GM12878 (cell line): Measurements from ENCODE around the gene DUS4L. TPM values are rescaled to one million over a fixed set of nuclear protein-coding genes. Genes with fewer than 3 reads are reported as not detected.

Experiments used
- BHLHE40 ChIP-seq, 2 experiments: fragments of 450-650 bp in 1 of 2; IDR thresholded peaks; 2 replicates each; pipeline ENCODE4 v1.6.1; 2011 to 2017; ENCODE audit warnings: low read depth in 2 of 2, borderline replicate concordance in 1 of 2, improper control_type of control experiment in 1 of 2, low read length in 1 of 2, mild to moderate bottlenecking in 1 of 2
- CHD2 ChIP-seq: IDR thresholded peaks from 2 replicates; pipeline ENCODE4 v1.6.1; 2011; ENCODE audit warnings: low read depth, low read length, improper control_type of control experiment, borderline replicate concordance
- FOS ChIP-seq: IDR thresholded peaks from 3 replicates; pipeline ENCODE4 v1.6.1; 2011; ENCODE audit warnings: borderline replicate concordance; ENCODE audit not compliant: insufficient read length; ENCODE audit errors: extremely low read depth
- HCFC1 ChIP-seq: fragments of 150-350 bp; IDR thresholded peaks from 2 replicates; pipeline ENCODE4 v1.6.1; 2014; ENCODE audit warnings: low read length
- HDAC6 ChIP-seq: fragments of 200-600 bp; sonication (generic); IDR thresholded peaks from one replicate; pipeline ENCODE4 v1.8.0; 2017; ENCODE audit warnings: antibody characterized with exemption; ENCODE audit not compliant: unreplicated experiment
- HDGF ChIP-seq: fragments of 450-650 bp; IDR thresholded peaks from 2 replicates; pipeline ENCODE4 v1.6.1; 2016; ENCODE audit warnings: antibody characterized with exemption
- KAT2A ChIP-seq: conservative IDR thresholded peaks from 2 replicates; pipeline ENCODE4 v1.6.1; 2011; ENCODE audit warnings: low read depth, low read length; ENCODE audit not compliant: control insufficient read depth
- LARP7 ChIP-seq: fragments of 450-650 bp; IDR thresholded peaks from 2 replicates; pipeline ENCODE4 v1.6.1; 2017; ENCODE audit warnings: mild to moderate bottlenecking
- MTA2 ChIP-seq: fragments of 450-650 bp; IDR thresholded peaks from 2 replicates; pipeline ENCODE4 v1.6.1; 2016; ENCODE audit warnings: low read depth, mild to moderate bottlenecking, moderate library complexity
- MXI1 ChIP-seq: fragments of 150-350 bp; IDR thresholded peaks from 2 replicates; pipeline ENCODE4 v1.6.1; 2011; ENCODE audit warnings: low read depth, mild to moderate bottlenecking, inconsistent platforms, low read length, improper control_type of control experiment
- PML ChIP-seq: IDR thresholded peaks from 2 replicates; pipeline ENCODE4 v1.6.1; 2012; ENCODE audit warnings: low read length, inconsistent platforms
- POLR2A ChIP-seq: IDR thresholded peaks from 2 replicates; pipeline ENCODE4 v1.6.1; 2011; ENCODE audit warnings: low read depth, mild to moderate bottlenecking, low read length
- POLR2AphosphoS2 ChIP-seq: IDR thresholded peaks from 2 replicates; pipeline ENCODE4 v1.6.1; 2011; ENCODE audit warnings: low read depth, mild to moderate bottlenecking, low read length, improper control_type of control experiment, moderate library complexity
- RCOR1 ChIP-seq: conservative IDR thresholded peaks from 2 replicates; pipeline ENCODE4 v1.6.1; 2012; ENCODE audit warnings: low read depth, low read length, improper control_type of control experiment
- SIN3A ChIP-seq: IDR thresholded peaks from 2 replicates; pipeline ENCODE4 v1.6.1; 2012; ENCODE audit warnings: low read depth, low read length, improper control_type of control experiment
- SMARCA5 ChIP-seq: fragments of 450-650 bp; IDR thresholded peaks from 2 replicates; pipeline ENCODE4 v1.6.1; 2017; ENCODE audit warnings: mild to moderate bottlenecking
- SP1 ChIP-seq: IDR thresholded peaks from one replicate; pipeline ENCODE4 v1.6.1; 2011; ENCODE audit warnings: low read depth, low read length
- SRF ChIP-seq, 2 experiments: IDR thresholded peaks; 2 replicates each; pipeline ENCODE4 v1.6.1; 2011; ENCODE audit warnings: low read depth in 2 of 2, low read length in 2 of 2, mild to moderate bottlenecking in 1 of 2, moderate library complexity in 1 of 2
- TARDBP ChIP-seq: IDR thresholded peaks from 2 replicates; pipeline ENCODE4 v1.6.1; 2016; ENCODE audit warnings: borderline replicate concordance
- TCF3 ChIP-seq: IDR thresholded peaks from 2 replicates; pipeline ENCODE4 v1.6.1; 2012; ENCODE audit warnings: low read depth, mild to moderate bottlenecking, low read length, borderline replicate concordance; ENCODE audit not compliant: insufficient read depth
- ZNF24 ChIP-seq: fragments of 450-650 bp; IDR thresholded peaks from 2 replicates; pipeline ENCODE4 v1.6.1; 2017; ENCODE audit warnings: antibody characterized with exemption, mild to moderate bottlenecking
- polyA plus RNA-seq, 11 experiments: library from polyadenylated mRNA; depleted of rRNA in 4 of 11; unstranded in 6 of 11; stranded (reverse) in 5 of 11; fragments of >200 nt; fragmentation: Nextera tagmentation in 4 of 11; fragmentation: Illumina TruSeq in 1 of 11; extraction: Ambion mirVana in 4 of 11; extraction: Trizol in 1 of 11; gene quantifications; 1 replicate in 1 of 11; 2 replicates in 10 of 11; pipeline versions ENCODE4 v1.2.1 to v1.2.3, GENCODE V29; 2011 to 2016; ENCODE audit warnings: inconsistent platforms in 2 of 11, missing spikeins in 2 of 11, low read depth in 1 of 11
- total RNA-seq, 4 experiments: library from RNA; depleted of rRNA in 3 of 4; stranded (reverse); fragments of >200 nt in 3 of 4; fragmentation: Illumina TruSeq in 1 of 4; extraction: Trizol in 1 of 4; gene quantifications; 2 replicates each; pipeline versions ENCODE4 v1.2.1 to v1.2.3, GENCODE V29; 2013 to 2021
- TF ChIP-seq, protein P1 (sequence below): IDR thresholded peaks from 2 replicates; pipeline ENCODE4 v1.6.1; 2012; ENCODE audit warnings: mild to moderate bottlenecking, low read depth, low read length
- TF ChIP-seq, protein P2 (sequence below): fragments of 450-650 bp; IDR thresholded peaks from 2 replicates; pipeline ENCODE4 v1.6.1; 2017; ENCODE audit warnings: low read depth, mild to moderate bottlenecking, moderate library complexity
- TF ChIP-seq, protein P3 (sequence below): IDR thresholded peaks from 2 replicates; pipeline ENCODE4 v1.6.1; 2011; ENCODE audit warnings: low read depth, mild to moderate bottlenecking, low read length, moderate library complexity, borderline replicate concordance; ENCODE audit errors: extremely low read depth

The DUS4L gene
- total and polyA plus RNA-seq, 10 of the 15 experiments (the other 5 are each of a cell fraction or from before 2014, with no cell fraction given) = 5.3 to 15.3 (median 12.8) TPM

- TF ChIP-seq, protein P1, sequence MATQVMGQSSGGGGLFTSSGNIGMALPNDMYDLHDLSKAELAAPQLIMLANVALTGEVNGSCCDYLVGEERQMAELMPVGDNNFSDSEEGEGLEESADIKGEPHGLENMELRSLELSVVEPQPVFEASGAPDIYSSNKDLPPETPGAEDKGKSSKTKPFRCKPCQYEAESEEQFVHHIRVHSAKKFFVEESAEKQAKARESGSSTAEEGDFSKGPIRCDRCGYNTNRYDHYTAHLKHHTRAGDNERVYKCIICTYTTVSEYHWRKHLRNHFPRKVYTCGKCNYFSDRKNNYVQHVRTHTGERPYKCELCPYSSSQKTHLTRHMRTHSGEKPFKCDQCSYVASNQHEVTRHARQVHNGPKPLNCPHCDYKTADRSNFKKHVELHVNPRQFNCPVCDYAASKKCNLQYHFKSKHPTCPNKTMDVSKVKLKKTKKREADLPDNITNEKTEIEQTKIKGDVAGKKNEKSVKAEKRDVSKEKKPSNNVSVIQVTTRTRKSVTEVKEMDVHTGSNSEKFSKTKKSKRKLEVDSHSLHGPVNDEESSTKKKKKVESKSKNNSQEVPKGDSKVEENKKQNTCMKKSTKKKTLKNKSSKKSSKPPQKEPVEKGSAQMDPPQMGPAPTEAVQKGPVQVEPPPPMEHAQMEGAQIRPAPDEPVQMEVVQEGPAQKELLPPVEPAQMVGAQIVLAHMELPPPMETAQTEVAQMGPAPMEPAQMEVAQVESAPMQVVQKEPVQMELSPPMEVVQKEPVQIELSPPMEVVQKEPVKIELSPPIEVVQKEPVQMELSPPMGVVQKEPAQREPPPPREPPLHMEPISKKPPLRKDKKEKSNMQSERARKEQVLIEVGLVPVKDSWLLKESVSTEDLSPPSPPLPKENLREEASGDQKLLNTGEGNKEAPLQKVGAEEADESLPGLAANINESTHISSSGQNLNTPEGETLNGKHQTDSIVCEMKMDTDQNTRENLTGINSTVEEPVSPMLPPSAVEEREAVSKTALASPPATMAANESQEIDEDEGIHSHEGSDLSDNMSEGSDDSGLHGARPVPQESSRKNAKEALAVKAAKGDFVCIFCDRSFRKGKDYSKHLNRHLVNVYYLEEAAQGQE = no peak
- 0 out of 2 replicates have a peak, but pooled peaks have one; percentile 24 for TF ChIP-seq MTA2
- TF ChIP-seq TCF3 = peak; percentile 60; the same call in 1 of the 2 replicates
- no peak for TF ChIP-seq HDAC6
- TF ChIP-seq HCFC1 = peak; percentile 64
- peak; percentile 73 for TF ChIP-seq PML
- TF ChIP-seq, protein P2, sequence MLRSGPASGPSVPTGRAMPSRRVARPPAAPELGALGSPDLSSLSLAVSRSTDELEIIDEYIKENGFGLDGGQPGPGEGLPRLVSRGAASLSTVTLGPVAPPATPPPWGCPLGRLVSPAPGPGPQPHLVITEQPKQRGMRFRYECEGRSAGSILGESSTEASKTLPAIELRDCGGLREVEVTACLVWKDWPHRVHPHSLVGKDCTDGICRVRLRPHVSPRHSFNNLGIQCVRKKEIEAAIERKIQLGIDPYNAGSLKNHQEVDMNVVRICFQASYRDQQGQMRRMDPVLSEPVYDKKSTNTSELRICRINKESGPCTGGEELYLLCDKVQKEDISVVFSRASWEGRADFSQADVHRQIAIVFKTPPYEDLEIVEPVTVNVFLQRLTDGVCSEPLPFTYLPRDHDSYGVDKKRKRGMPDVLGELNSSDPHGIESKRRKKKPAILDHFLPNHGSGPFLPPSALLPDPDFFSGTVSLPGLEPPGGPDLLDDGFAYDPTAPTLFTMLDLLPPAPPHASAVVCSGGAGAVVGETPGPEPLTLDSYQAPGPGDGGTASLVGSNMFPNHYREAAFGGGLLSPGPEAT = no peak; the same call in 1 of the 2 replicates
- TF ChIP-seq SP1 = peak; percentile 80
- TF ChIP-seq SRF (IDR thresholded peaks at IDR 0.05; ENCODE audit: low read depth in 2 of 2, low read length in 2 of 2) = peak in 1 of 2 experiments; percentile 81; a peak in 2 of 4 replicates
- TF ChIP-seq RCOR1 = no peak; the same call in 1 of the 2 replicates
- peak; percentile 52; the same call in 1 of the 2 replicates for TF ChIP-seq LARP7
- peak; percentile 73; the same call in 1 of the 2 replicates for TF ChIP-seq SIN3A
- peak; percentile 52; the same call in 1 of the 2 replicates for TF ChIP-seq POLR2AphosphoS2
- TF ChIP-seq MXI1 = peak; percentile 75; the same call in 1 of the 2 replicates
- TF ChIP-seq SMARCA5 = 0 out of 2 replicates have a peak, but pooled peaks have one; percentile 56
- TF ChIP-seq CHD2 = 0 out of 2 replicates have a peak, but pooled peaks have one; percentile 47
- TF ChIP-seq FOS = no peak
- no peak for TF ChIP-seq ZNF24
- TF ChIP-seq KAT2A = no peak
- 0 out of 2 replicates have a peak, but pooled peaks have one; percentile 56 for TF ChIP-seq HDGF
- TF ChIP-seq POLR2A = peak; percentile 98
- TF ChIP-seq TARDBP = peak; percentile 81; the same call in 1 of the 2 replicates
- TF ChIP-seq BHLHE40 (IDR thresholded peaks at IDR 0.05; ENCODE audit: borderline replicate concordance in 1 of 2, low read depth in 2 of 2, low read length in 1 of 2) = peak; percentile 75 to 92; a peak in 3 of 4 replicates
- TF ChIP-seq, protein P3, sequence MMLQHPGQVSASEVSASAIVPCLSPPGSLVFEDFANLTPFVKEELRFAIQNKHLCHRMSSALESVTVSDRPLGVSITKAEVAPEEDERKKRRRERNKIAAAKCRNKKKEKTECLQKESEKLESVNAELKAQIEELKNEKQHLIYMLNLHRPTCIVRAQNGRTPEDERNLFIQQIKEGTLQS = peak; percentile 70; the same call in 1 of the 2 replicates
Measured at GRCh38 chr7:107563775-107564552, at the start of gene DUS4L, which contains the start of gene COG5 (continued).
